ENCODE data around the gene HPCAL1. TPM values are rescaled to one million over a fixed set of nuclear protein-coding genes. Genes with fewer than 3 reads are reported as not detected.

The HPCAL1 gene
- total RNA-seq, 1 donor from 2014 or later, result 77.1 TPM

DNA sequence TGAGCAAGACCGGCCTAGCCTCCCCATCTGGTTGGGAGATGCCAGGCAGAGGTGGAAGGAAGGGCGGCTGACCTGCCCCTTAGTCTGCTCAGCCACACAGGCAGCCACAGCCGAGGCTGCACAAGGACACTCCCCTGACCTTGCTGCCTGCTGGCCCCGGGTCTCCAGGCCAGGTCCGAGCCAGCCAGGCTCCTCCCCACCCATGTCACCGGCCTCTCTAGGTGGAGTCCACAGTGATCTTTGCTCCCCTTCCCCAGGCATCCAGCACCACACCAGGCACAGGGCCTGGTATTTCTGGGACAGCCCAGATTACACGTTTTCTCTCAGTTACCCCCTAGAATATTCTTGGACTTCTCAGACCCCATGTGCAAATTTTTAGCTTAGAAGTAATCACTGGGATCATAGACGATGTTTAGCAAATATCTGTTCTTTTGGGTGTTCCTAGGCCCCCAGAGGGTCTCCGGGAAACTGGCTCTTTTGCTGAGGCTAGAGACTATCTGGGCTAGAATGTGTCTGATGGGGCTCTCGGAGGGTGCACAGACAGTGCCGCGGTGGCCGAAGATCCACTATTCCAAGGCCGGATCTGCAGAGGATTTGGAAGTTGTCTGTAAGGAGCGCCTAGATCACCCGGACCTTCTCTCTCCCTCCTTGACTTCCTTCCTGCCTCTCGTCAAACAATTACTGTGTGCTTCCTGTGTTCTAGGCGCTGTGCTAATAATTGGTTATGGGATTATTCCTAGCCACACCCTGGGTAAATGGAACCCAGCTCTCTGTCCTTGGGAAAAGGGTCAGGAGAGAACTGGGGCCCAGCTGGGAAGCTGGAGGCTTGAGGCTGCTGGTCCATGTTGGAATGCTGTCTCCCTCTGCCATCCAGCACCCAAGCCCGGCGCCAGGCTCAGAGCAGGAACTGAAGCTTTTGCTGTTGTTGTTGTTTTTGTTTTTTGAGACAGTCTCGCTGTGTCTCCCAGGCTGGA, 98.6 kb downstream of the HPCAL1 start:
- intact Hi-C loops (cut with micrococcal nuclease), result loop anchor here (1.0 kb wide), 1 partner anchor 7 kb away; no protein-coding TSS in a partner anchor
- H3K27ac Mint-ChIP-seq, result peak overlapping the region; percentile 60

GRCh38 chr2:10402062-10402585, 99.4 kb downstream of the HPCAL1 start:
- Mint-ChIP-seq H3K9me3 (no peaks in the 10 kb centered on the region), H3K4me1 (peaks cover 35% of the 10 kb centered on the region), H3K4me3 (no peak overlapping the region), H3K27me3 (no peaks in the 10 kb centered on the region), H3K36me3 (ENCODE audit: low read depth) (peaks cover 33% of the 10 kb centered on the region), H3K27ac (peak overlapping the region; percentile 41)
- DNase-seq, result no peak
- intact Hi-C loops (cut with micrococcal nuclease), result no loop called here

More for the DNA sequence above, 98.6 kb downstream of the HPCAL1 start:
- Mint-ChIP-seq H3K9me3 (no peaks in the 10 kb centered on the region), H3K27me3 (no peaks in the 10 kb centered on the region), H3K36me3 (ENCODE audit: low read depth) (peaks cover 29% of the 10 kb centered on the region), H3K4me1 (peaks cover 27% of the 10 kb centered on the region), H3K4me3 (no peak overlapping the region)
- no peak for DNase-seq

GRCh38 chr2:10402653-10403215, 100.0 kb downstream of the HPCAL1 start:
- H3K4me3 Mint-ChIP-seq, result no peak overlapping the region
- peaks cover 41% of the 10 kb centered on the region for H3K4me1 Mint-ChIP-seq

GRCh38 chr2:10404324-10405143, 101.8 kb downstream of the HPCAL1 start:
- Mint-ChIP-seq H3K4me1 (peaks cover 55% of the 10 kb centered on the region), H3K27me3 (no peaks in the 10 kb centered on the region), H3K36me3 (ENCODE audit: low read depth) (peaks cover 25% of the 10 kb centered on the region), H3K9me3 (no peaks in the 10 kb centered on the region), H3K4me3 (no peak overlapping the region), H3K27ac (no peak overlapping the region)
- intact Hi-C loops (cut with micrococcal nuclease), result no loop called here
- no peak for DNase-seq

More at GRCh38 chr2:10402653-10403215, 100.0 kb downstream of the HPCAL1 start:
- no peak for DNase-seq
- H3K27ac Mint-ChIP-seq, result no peak overlapping the region
- H3K9me3 Mint-ChIP-seq, result no peaks in the 10 kb centered on the region
- intact Hi-C loops (cut with micrococcal nuclease), result no loop called here
- peaks cover 33% of the 10 kb centered on the region for H3K36me3 Mint-ChIP-seq (ENCODE audit: low read depth)
- H3K27me3 Mint-ChIP-seq, result no peaks in the 10 kb centered on the region

DNA sequence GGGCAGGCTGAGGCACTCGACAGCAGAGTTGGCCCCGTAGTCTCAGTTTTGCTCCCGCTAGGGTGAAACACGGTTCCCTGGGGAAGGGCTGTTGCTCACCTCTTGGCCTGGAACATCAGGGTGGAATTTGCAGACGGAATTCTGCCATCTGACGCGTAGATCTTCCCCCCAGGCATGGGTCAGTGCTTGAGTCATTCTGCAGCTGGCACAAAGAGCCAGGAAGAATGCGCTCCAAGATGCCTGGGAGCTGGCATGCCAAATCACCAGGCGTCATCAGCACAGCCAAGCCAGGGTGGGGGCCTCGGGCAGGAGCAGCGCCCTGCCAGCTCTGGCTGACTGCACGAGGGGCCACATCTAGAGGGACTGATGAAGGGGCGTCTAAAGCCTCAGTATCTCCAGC, 102.7 kb downstream of the HPCAL1 start:
- intact Hi-C loops (cut with micrococcal nuclease), result no loop called here
- peaks cover 50% of the 10 kb centered on the region for H3K4me1 Mint-ChIP-seq
- H3K27ac Mint-ChIP-seq, result no peak overlapping the region
- peaks cover 16% of the 10 kb centered on the region for H3K36me3 Mint-ChIP-seq (ENCODE audit: low read depth)
- no peaks in the 10 kb centered on the region for H3K27me3 Mint-ChIP-seq
- H3K9me3 Mint-ChIP-seq, result no peaks in the 10 kb centered on the region
- no peak for DNase-seq
- H3K4me3 Mint-ChIP-seq, result no peak overlapping the region

DNA sequence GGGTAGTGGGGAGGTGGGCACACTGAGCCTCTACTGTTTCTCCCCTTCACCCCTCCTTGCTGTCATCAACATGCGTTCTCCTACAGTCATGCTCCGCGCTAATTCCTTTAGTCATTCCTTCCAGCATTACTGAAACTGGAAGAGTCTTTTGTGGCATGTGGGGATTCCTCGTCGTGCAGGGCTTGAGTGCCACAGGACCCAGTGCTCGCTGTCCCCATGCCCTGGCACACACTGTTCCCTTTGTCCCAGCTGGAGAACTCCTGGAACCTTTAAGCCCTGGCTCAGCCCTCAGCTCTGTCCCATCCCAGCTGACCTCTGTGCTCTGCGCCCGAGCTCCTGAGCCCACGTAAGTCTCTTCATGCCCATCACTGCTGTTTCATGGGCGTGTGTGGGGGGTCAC, 103.3 kb downstream of the HPCAL1 start:
- DNase-seq, result no peak
- Mint-ChIP-seq H3K4me1 (peaks cover 46% of the 10 kb centered on the region), H3K36me3 (ENCODE audit: low read depth) (peaks cover 12% of the 10 kb centered on the region), H3K4me3 (no peak overlapping the region), H3K27me3 (no peaks in the 10 kb centered on the region), H3K9me3 (no peaks in the 10 kb centered on the region), H3K27ac (no peak overlapping the region)
- intact Hi-C loops (cut with micrococcal nuclease), result loop anchor here (2.0 kb wide), 1 partner anchor 23 kb away; no protein-coding TSS in a partner anchor

- intact Hi-C loops (cut with micrococcal nuclease), result loop anchor here (2.0 kb wide), 1 partner anchor 24 kb away; no protein-coding TSS in a partner anchor
- peaks cover 8% of the 10 kb centered on the region for H3K36me3 Mint-ChIP-seq (ENCODE audit: low read depth)
- no peaks in the 10 kb centered on the region for H3K9me3 Mint-ChIP-seq
- no peak overlapping the region for H3K27ac Mint-ChIP-seq
- no peak overlapping the region for H3K4me3 Mint-ChIP-seq
- no peaks in the 10 kb centered on the region for H3K27me3 Mint-ChIP-seq
- DNase-seq, result no peak
- peaks cover 42% of the 10 kb centered on the region for H3K4me1 Mint-ChIP-seq
Measured at GRCh38 chr2:10406491-10407188, 103.9 kb downstream of the HPCAL1 start.

DNA sequence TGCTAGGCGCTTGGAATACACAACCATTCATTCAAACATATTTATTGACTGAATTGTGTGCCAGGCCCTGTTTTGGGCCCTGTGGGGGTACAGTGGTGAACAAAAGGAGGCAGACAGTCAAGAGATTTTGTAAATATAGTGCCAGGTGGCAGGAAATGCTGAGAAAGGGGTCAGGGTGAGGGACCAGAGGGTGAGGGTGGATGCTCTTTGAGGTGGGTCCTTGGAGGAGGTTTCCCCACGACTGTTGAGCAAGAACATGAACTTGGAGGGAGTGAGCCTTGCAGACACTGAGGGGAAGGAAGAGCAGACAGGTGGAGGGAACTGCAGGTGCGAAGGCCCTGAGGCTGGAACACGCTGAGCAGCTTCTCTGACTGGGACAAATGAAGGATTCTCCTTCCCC, 104.7 kb downstream of the HPCAL1 start:
- Mint-ChIP-seq H3K4me1 (peaks cover 44% of the 10 kb centered on the region), H3K27me3 (no peaks in the 10 kb centered on the region), H3K4me3 (peak overlapping the region; percentile 84), H3K9me3 (no peaks in the 10 kb centered on the region), H3K27ac (peak overlapping the region; percentile 96), H3K36me3 (ENCODE audit: low read depth) (peaks cover 13% of the 10 kb centered on the region)
- peak; percentile 61 for DNase-seq
- intact Hi-C loops (cut with micrococcal nuclease), result loop anchor here (2.0 kb wide), 1 partner anchor 25 kb away; no protein-coding TSS in a partner anchor

GRCh38 chr2:10407841-10408648, 105.3 kb downstream of the HPCAL1 start:
- Mint-ChIP-seq H3K4me1 (peaks cover 48% of the 10 kb centered on the region), H3K27me3 (no peaks in the 10 kb centered on the region), H3K9me3 (no peaks in the 10 kb centered on the region), H3K27ac (peak overlapping the region; percentile 96), H3K4me3 (peak overlapping the region; percentile 84), H3K36me3 (ENCODE audit: low read depth) (peaks cover 15% of the 10 kb centered on the region)
- intact Hi-C loops (cut with micrococcal nuclease), result loop anchor here (1.0 to 2.0 kb wide), 7 partner anchors 8 to 284 kb away; partner anchors contain the start of gene ODC1
- peak; percentile 86 for DNase-seq

DNA sequence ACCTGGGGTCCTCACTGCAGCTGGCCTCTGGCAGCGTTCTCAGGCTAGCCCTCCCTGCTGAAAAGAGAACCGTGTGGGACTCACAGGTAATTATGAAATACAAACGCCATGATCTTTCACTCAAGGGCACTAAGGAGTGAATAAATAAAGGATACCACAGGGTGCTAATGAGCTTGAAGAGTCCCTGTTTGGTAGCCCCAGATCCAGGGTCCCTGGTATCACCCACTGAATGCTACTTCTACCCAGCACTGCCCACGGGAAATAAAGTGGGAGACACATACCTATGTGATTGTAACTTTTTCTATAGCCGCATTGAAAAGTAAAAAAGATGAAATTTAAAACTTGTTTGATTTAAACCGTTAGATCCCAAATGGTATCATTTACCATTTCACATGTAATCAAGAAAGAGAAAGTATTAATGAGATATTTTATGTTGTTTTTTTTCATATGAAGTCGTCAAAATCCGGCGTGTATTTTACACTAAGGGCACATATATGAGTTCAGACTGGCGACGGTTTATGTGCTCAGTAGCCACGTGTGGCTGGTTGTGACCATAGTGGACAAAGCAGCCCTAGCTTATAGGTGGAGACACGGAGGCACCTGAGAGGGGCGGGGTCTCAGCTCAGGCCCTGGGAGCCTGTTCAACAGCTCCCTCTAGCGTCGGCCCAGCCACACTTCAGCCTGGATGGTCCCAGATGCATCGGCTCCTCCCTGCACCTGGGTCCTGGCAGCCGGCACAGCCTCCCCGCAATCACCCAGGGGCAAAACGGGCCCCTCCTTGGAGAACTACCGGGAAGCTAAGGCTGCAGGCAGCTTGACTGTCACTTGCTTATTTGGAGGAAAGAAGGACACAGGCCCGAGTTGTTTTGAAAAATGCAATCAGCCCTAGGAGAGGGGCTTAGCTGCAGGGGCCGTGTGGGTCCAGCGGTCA, 106.2 kb downstream of the HPCAL1 start:
- peaks cover 46% of the 10 kb centered on the region for H3K4me1 Mint-ChIP-seq
- intact Hi-C loops (cut with micrococcal nuclease), result loop anchor here (1.0 kb wide), 6 partner anchors 9 to 285 kb away; partner anchors contain the start of gene ODC1
- DNase-seq, result peak; percentile 95
- no peaks in the 10 kb centered on the region for H3K27me3 Mint-ChIP-seq
- peaks cover 13% of the 10 kb centered on the region for H3K36me3 Mint-ChIP-seq (ENCODE audit: low read depth)
- H3K9me3 Mint-ChIP-seq, result no peaks in the 10 kb centered on the region
- H3K4me3 Mint-ChIP-seq, result peak overlapping the region; percentile 84
- H3K27ac Mint-ChIP-seq, result peak overlapping the region; percentile 96

- Mint-ChIP-seq H3K9me3 (no peaks in the 10 kb centered on the region), H3K4me1 (peaks cover 45% of the 10 kb centered on the region), H3K27me3 (no peaks in the 10 kb centered on the region), H3K27ac (peak overlapping the region; percentile 20), H3K4me3 (no peak overlapping the region), H3K36me3 (ENCODE audit: low read depth) (peaks cover 13% of the 10 kb centered on the region)
- intact Hi-C loops (cut with micrococcal nuclease), result no loop called here
- DNase-seq, result no peak
Measured at GRCh38 chr2:10410001-10410822, 107.5 kb downstream of the HPCAL1 start.

All from activated CD4-positive, alpha-beta T cell treated with anti-CD3 and anti-CD28 coated beads, Interleukin-2, amount 10 ng/mL, durations not matched to agents 24 days and 14 days (primary cell).